GM23338 (cell line): ENCODE results near the gene THSD4.
"Not testable (repeated sequence)": the region's sequence is repeated elsewhere in the genome, so short reads cannot be mapped to it uniquely, and the experiment has no call there.

Experiments used
- CREB1 ChIP-seq: fragments of 250-450 bp; sonication (Bioruptor Pico); IDR thresholded peaks from 2 replicates; pipeline ENCODE4 v1.5.0; 2020; ENCODE audit warnings: low read depth, mild to moderate bottlenecking, moderate library complexity
- ETS1 ChIP-seq: IDR thresholded peaks from 2 replicates; pipeline ENCODE4 v1.6.1; 2016; ENCODE audit warnings: antibody characterized with exemption
- EZH2 ChIP-seq: fragments of 200-600 bp; sonication (generic); IDR thresholded peaks from one replicate; pipeline ENCODE4 v1.8.0; 2017; ENCODE audit warnings: antibody characterized with exemption, mild to moderate bottlenecking, low read depth; ENCODE audit not compliant: unreplicated experiment
- EZH2phosphoT487 ChIP-seq: fragments of 200-600 bp; sonication (generic); IDR thresholded peaks from one replicate; pipeline ENCODE4 v1.8.1; 2018; ENCODE audit warnings: antibody characterized with exemption; ENCODE audit not compliant: unreplicated experiment
- JUNB ChIP-seq: IDR thresholded peaks from one replicate; pipeline ENCODE4 v1.6.1; 2016; ENCODE audit warnings: antibody characterized with exemption; ENCODE audit not compliant: unreplicated experiment
- NANOG ChIP-seq: IDR thresholded peaks from 2 replicates; pipeline ENCODE4 v1.6.1; 2016; ENCODE audit warnings: antibody characterized with exemption, borderline replicate concordance
- POLR2AphosphoS5 ChIP-seq: IDR thresholded peaks from 2 replicates; pipeline ENCODE4 v1.6.1; 2016; ENCODE audit warnings: antibody characterized with exemption, low read depth
- STAT1 ChIP-seq: IDR thresholded peaks from one replicate; pipeline ENCODE4 v1.6.1; 2016; ENCODE audit warnings: antibody characterized with exemption; ENCODE audit not compliant: unreplicated experiment
- ZNF331 ChIP-seq: fragments of 250-450 bp; sonication (Bioruptor Pico); IDR thresholded peaks from 2 replicates; pipeline ENCODE4 v1.5.0; 2020; ENCODE audit warnings: low read depth, mild to moderate bottlenecking, moderate library complexity
- ZNF462 ChIP-seq: fragments of 250-450 bp; sonication (Bioruptor Pico); IDR thresholded peaks from 2 replicates; pipeline ENCODE4 v1.5.0; 2020; ENCODE audit warnings: mild to moderate bottlenecking, moderate library complexity
- TF ChIP-seq, protein P1 (sequence below), 2 experiments: fragments of 200-600 bp in 1 of 2; sonication (generic) in 1 of 2; conservative IDR thresholded peaks; 2 replicates each; pipeline versions ENCODE4 v1.5.1 to v1.6.1; 2016 to 2017; ENCODE audit warnings: antibody characterized with exemption in 2 of 2, low read depth in 2 of 2, mild to moderate bottlenecking in 2 of 2, moderate library complexity in 1 of 2
- TF ChIP-seq, protein P2 (sequence below): IDR thresholded peaks from one replicate; pipeline ENCODE4 v1.6.1; 2018; ENCODE audit warnings: antibody characterized with exemption; ENCODE audit not compliant: unreplicated experiment

DNA sequence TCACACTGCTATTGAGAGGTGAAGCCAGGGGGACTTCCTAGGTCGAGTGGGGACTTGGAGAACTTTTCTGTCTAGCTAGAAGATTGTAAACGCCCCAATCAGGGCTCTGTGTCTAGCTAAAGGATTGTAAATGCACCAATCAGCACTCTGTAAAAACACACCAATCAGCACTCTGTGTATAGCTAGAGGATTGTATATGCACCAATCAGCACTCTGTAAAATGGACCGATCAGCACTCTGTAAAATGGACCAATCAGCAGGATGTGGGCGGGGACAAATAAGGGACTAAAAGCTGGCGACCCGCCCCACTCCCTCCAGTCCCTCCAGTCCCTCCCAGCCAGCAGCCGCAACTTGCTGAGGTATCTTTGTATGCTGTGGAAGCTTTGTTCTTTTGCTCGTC lies 98.7 kb downstream of the THSD4 start:
- TF ChIP-seq, protein P1, sequence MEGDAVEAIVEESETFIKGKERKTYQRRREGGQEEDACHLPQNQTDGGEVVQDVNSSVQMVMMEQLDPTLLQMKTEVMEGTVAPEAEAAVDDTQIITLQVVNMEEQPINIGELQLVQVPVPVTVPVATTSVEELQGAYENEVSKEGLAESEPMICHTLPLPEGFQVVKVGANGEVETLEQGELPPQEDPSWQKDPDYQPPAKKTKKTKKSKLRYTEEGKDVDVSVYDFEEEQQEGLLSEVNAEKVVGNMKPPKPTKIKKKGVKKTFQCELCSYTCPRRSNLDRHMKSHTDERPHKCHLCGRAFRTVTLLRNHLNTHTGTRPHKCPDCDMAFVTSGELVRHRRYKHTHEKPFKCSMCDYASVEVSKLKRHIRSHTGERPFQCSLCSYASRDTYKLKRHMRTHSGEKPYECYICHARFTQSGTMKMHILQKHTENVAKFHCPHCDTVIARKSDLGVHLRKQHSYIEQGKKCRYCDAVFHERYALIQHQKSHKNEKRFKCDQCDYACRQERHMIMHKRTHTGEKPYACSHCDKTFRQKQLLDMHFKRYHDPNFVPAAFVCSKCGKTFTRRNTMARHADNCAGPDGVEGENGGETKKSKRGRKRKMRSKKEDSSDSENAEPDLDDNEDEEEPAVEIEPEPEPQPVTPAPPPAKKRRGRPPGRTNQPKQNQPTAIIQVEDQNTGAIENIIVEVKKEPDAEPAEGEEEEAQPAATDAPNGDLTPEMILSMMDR (conservative IDR thresholded peaks at IDR 0.05; ENCODE audit: low read depth in 2 of 2) = not testable (repeated sequence)
- not testable (repeated sequence) for TF ChIP-seq EZH2phosphoT487; POLR2AphosphoS5; JUNB; EZH2; NANOG; ETS1; STAT1; CREB1 (CRISPR knock-in tag); ZNF462; ZNF331
- TF ChIP-seq, protein P2, sequence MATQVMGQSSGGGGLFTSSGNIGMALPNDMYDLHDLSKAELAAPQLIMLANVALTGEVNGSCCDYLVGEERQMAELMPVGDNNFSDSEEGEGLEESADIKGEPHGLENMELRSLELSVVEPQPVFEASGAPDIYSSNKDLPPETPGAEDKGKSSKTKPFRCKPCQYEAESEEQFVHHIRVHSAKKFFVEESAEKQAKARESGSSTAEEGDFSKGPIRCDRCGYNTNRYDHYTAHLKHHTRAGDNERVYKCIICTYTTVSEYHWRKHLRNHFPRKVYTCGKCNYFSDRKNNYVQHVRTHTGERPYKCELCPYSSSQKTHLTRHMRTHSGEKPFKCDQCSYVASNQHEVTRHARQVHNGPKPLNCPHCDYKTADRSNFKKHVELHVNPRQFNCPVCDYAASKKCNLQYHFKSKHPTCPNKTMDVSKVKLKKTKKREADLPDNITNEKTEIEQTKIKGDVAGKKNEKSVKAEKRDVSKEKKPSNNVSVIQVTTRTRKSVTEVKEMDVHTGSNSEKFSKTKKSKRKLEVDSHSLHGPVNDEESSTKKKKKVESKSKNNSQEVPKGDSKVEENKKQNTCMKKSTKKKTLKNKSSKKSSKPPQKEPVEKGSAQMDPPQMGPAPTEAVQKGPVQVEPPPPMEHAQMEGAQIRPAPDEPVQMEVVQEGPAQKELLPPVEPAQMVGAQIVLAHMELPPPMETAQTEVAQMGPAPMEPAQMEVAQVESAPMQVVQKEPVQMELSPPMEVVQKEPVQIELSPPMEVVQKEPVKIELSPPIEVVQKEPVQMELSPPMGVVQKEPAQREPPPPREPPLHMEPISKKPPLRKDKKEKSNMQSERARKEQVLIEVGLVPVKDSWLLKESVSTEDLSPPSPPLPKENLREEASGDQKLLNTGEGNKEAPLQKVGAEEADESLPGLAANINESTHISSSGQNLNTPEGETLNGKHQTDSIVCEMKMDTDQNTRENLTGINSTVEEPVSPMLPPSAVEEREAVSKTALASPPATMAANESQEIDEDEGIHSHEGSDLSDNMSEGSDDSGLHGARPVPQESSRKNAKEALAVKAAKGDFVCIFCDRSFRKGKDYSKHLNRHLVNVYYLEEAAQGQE = not testable (repeated sequence)
